Activated T-cell treated with anti-CD3 and anti-CD28 coated beads, Interleukin-2, amount 50 U/mL, for 72 hours (primary cell): Measurements from ENCODE around the gene PAK5. TPM values are rescaled to one million over a fixed set of nuclear protein-coding genes. Genes with fewer than 3 reads are reported as not detected.

Source experiments
- ATAC-seq, 2 donors: fragments of 150-1000 bp; cut with Tn5 transposase; replicated peaks in 1 of 2; 2 replicates each; pipeline ENCODE4 v1.10.0; 2021; ENCODE audit warnings: moderate library complexity in 2 of 2, mild to moderate bottlenecking in 1 of 2
- DNase-seq, 2 donors: peaks; one replicate each; pipeline ENCODE4 v3.0.0; 2021 to 2022; ENCODE audit warnings: mixed read lengths in 1 of 2
- H3K27ac Mint-ChIP-seq: one replicate; pipeline ENCODE4 v1.8.0; 2022; ENCODE audit warnings: mild to moderate bottlenecking, moderate library complexity, mixed read lengths
- H3K27me3 Mint-ChIP-seq: one replicate; pipeline ENCODE4 v1.8.0; 2022; ENCODE audit warnings: low read depth, mixed read lengths
- H3K36me3 Mint-ChIP-seq, 2 donors: one replicate each; pipeline ENCODE4 v1.8.0; 2022; ENCODE audit warnings: mixed read lengths in 2 of 2, mild to moderate bottlenecking in 1 of 2; ENCODE audit not compliant: insufficient read depth in 2 of 2
- H3K4me1 Mint-ChIP-seq: one replicate; pipeline ENCODE4 v1.8.0; 2022; ENCODE audit warnings: low read depth, mixed read lengths
- H3K4me3 Mint-ChIP-seq, 2 donors: one replicate each; pipeline ENCODE4 v1.8.0; 2022; ENCODE audit warnings: mild to moderate bottlenecking in 2 of 2, mixed read lengths in 2 of 2, moderate library complexity in 2 of 2
- H3K9me3 Mint-ChIP-seq, 2 donors: one replicate each; pipeline ENCODE4 v1.8.0; 2022; ENCODE audit warnings: mixed read lengths in 2 of 2
- total RNA-seq, 2 donors: library from RNA; stranded (reverse); gene quantifications; one replicate each; pipeline ENCODE4 v1.2.3, GENCODE V29; 2022

The PAK5 gene
- total RNA-seq, 2 donors from 2014 or later, result not detected

GRCh38 chr20:9597547-9597946 is 241.3 kb downstream of the PAK5 start:
- Mint-ChIP-seq H3K9me3 (peaks cover 0 to 1% of the 10 kb centered on the region in 2 donors), H3K4me1 (no peaks in the 10 kb centered on the region), H3K27me3 (peaks cover 11% of the 10 kb centered on the region), H3K27ac (no peak overlapping the region), H3K4me3 (no peak overlapping the region), H3K36me3 (no peaks in the 10 kb centered on the region)
- DNase-seq (no peak), ATAC-seq (no peak)

GRCh38 chr20:9595763-9596162 is 243.1 kb downstream of the PAK5 start:
- Mint-ChIP-seq H3K27ac (no peak overlapping the region), H3K36me3 (no peaks in the 10 kb centered on the region), H3K9me3 (peaks cover 0 to 1% of the 10 kb centered on the region in 2 donors), H3K4me1 (no peaks in the 10 kb centered on the region), H3K4me3 (no peak overlapping the region), H3K27me3 (no peaks in the 10 kb centered on the region)
- ATAC-seq, result no peak
- DNase-seq, result no peak

GRCh38 chr20:9594284-9594875 is 244.5 kb downstream of the PAK5 start:
- no peak overlapping the region for H3K4me3 Mint-ChIP-seq
- no peaks in the 10 kb centered on the region for H3K4me1 Mint-ChIP-seq
- ATAC-seq (no peak), DNase-seq (no peak)
- H3K27me3 Mint-ChIP-seq, result no peaks in the 10 kb centered on the region
- H3K27ac Mint-ChIP-seq, result no peak overlapping the region
- H3K9me3 Mint-ChIP-seq, result peaks cover 0 to 1% of the 10 kb centered on the region in 2 donors
- no peaks in the 10 kb centered on the region for H3K36me3 Mint-ChIP-seq

GRCh38 chr20:9592419-9592818 is 246.5 kb downstream of the PAK5 start:
- Mint-ChIP-seq H3K4me3 (no peak overlapping the region), H3K9me3 (peaks cover 0 to 1% of the 10 kb centered on the region in 2 donors), H3K27me3 (peaks cover 1% of the 10 kb centered on the region), H3K4me1 (no peaks in the 10 kb centered on the region), H3K36me3 (no peaks in the 10 kb centered on the region), H3K27ac (no peak overlapping the region)
- no peak for DNase-seq
- no peak for ATAC-seq

- Mint-ChIP-seq H3K4me3 (no peak overlapping the region), H3K9me3 (peaks cover 0 to 1% of the 10 kb centered on the region in 2 donors), H3K27ac (no peak overlapping the region), H3K4me1 (no peaks in the 10 kb centered on the region), H3K27me3 (peaks cover 8% of the 10 kb centered on the region), H3K36me3 (no peaks in the 10 kb centered on the region)
- no peak for DNase-seq
- ATAC-seq, result no peak
Observed at GRCh38 chr20:9591080-9591479, 247.8 kb downstream of the PAK5 start.

- H3K9me3 Mint-ChIP-seq, result peaks cover 0 to 1% of the 10 kb centered on the region in 2 donors
Observed at GRCh38 chr20:9590189-9590588, 248.7 kb downstream of the PAK5 start.

GRCh38 chr20:9588706-9589105 is 250.2 kb downstream of the PAK5 start:
- ATAC-seq (no peak), DNase-seq (no peak)
- Mint-ChIP-seq H3K9me3 (peaks cover 0 to under 1% of the 10 kb centered on the region in 2 donors), H3K27ac (no peak overlapping the region), H3K4me1 (no peaks in the 10 kb centered on the region), H3K27me3 (peaks cover 8% of the 10 kb centered on the region), H3K4me3 (no peak overlapping the region), H3K36me3 (no peaks in the 10 kb centered on the region)

More at GRCh38 chr20:9590189-9590588, 248.7 kb downstream of the PAK5 start:
- no peak for ATAC-seq
- H3K36me3 Mint-ChIP-seq, result no peaks in the 10 kb centered on the region
- no peak overlapping the region for H3K27ac Mint-ChIP-seq
- no peak overlapping the region for H3K4me3 Mint-ChIP-seq
- peaks cover 8% of the 10 kb centered on the region for H3K27me3 Mint-ChIP-seq
- no peak for DNase-seq
- no peaks in the 10 kb centered on the region for H3K4me1 Mint-ChIP-seq

GRCh38 chr20:9583151-9583550 is 255.7 kb downstream of the PAK5 start:
- no peaks in the 10 kb centered on the region for H3K4me1 Mint-ChIP-seq
- peaks cover 8% of the 10 kb centered on the region for H3K27me3 Mint-ChIP-seq
- H3K4me3 Mint-ChIP-seq, result no peak overlapping the region
- no peak overlapping the region for H3K27ac Mint-ChIP-seq
- ATAC-seq (no peak), DNase-seq (no peak)
- no peaks in the 10 kb centered on the region for H3K9me3 Mint-ChIP-seq
- H3K36me3 Mint-ChIP-seq, result no peaks in the 10 kb centered on the region

GRCh38 chr20:9582137-9582536 is 256.7 kb downstream of the PAK5 start:
- DNase-seq (no peak), ATAC-seq (no peak)
- no peak overlapping the region for H3K4me3 Mint-ChIP-seq
- H3K27ac Mint-ChIP-seq, result no peak overlapping the region
- H3K27me3 Mint-ChIP-seq, result peaks cover 4% of the 10 kb centered on the region
- H3K4me1 Mint-ChIP-seq, result no peaks in the 10 kb centered on the region
- H3K9me3 Mint-ChIP-seq, result no peaks in the 10 kb centered on the region
- no peaks in the 10 kb centered on the region for H3K36me3 Mint-ChIP-seq

GRCh38 chr20:9581509-9581908 is 257.4 kb downstream of the PAK5 start:
- DNase-seq (no peak), ATAC-seq (no peak)
- H3K9me3 Mint-ChIP-seq, result no peaks in the 10 kb centered on the region
- H3K27ac Mint-ChIP-seq, result no peak overlapping the region
- H3K36me3 Mint-ChIP-seq, result no peaks in the 10 kb centered on the region
- H3K27me3 Mint-ChIP-seq, result no peaks in the 10 kb centered on the region
- no peaks in the 10 kb centered on the region for H3K4me1 Mint-ChIP-seq
- no peak overlapping the region for H3K4me3 Mint-ChIP-seq

GRCh38 chr20:9578594-9578993 is 260.3 kb downstream of the PAK5 start:
- H3K27ac Mint-ChIP-seq, result no peak overlapping the region
- peaks cover 6% of the 10 kb centered on the region for H3K27me3 Mint-ChIP-seq
- no peak overlapping the region for H3K4me3 Mint-ChIP-seq
- no peaks in the 10 kb centered on the region for H3K9me3 Mint-ChIP-seq
- no peaks in the 10 kb centered on the region for H3K4me1 Mint-ChIP-seq
- DNase-seq (no peak), ATAC-seq (no peak)
- no peaks in the 10 kb centered on the region for H3K36me3 Mint-ChIP-seq

GRCh38 chr20:9577397-9577796 is 261.5 kb downstream of the PAK5 start:
- ATAC-seq (no peak), DNase-seq (no peak)
- Mint-ChIP-seq H3K4me1 (no peaks in the 10 kb centered on the region), H3K9me3 (no peaks in the 10 kb centered on the region), H3K27ac (no peak overlapping the region), H3K4me3 (no peak overlapping the region), H3K36me3 (no peaks in the 10 kb centered on the region), H3K27me3 (peaks cover 6% of the 10 kb centered on the region)

GRCh38 chr20:9576695-9577094 is 262.2 kb downstream of the PAK5 start:
- H3K27ac Mint-ChIP-seq, result no peak overlapping the region
- DNase-seq (no peak), ATAC-seq (no peak)
- H3K36me3 Mint-ChIP-seq, result no peaks in the 10 kb centered on the region
- peaks cover 6% of the 10 kb centered on the region for H3K27me3 Mint-ChIP-seq
- H3K9me3 Mint-ChIP-seq, result no peaks in the 10 kb centered on the region
- no peak overlapping the region for H3K4me3 Mint-ChIP-seq
- H3K4me1 Mint-ChIP-seq, result no peaks in the 10 kb centered on the region

- no peaks in the 10 kb centered on the region for H3K9me3 Mint-ChIP-seq
- ATAC-seq, result no peak
- H3K27me3 Mint-ChIP-seq, result peaks cover 6% of the 10 kb centered on the region
- DNase-seq, result no peak
- H3K27ac Mint-ChIP-seq, result no peak overlapping the region
- no peaks in the 10 kb centered on the region for H3K4me1 Mint-ChIP-seq
- no peaks in the 10 kb centered on the region for H3K36me3 Mint-ChIP-seq
- no peak overlapping the region for H3K4me3 Mint-ChIP-seq
Observed at GRCh38 chr20:9575836-9576235, 263.0 kb downstream of the PAK5 start.
